Esophagus squamous epithelium (tissue), 5 donors: ENCODE measurements around the gene TMC3. TPM values are rescaled to one million over a fixed set of nuclear protein-coding genes. Genes with fewer than 3 reads are reported as not detected.

Experiments
- DNase-seq: peaks from one replicate; lab custom pipeline; 2025; lab: John Stamatoyannopoulos, UW
- H3K27ac ChIP-seq, 4 donors: fragments of 200-600 bp; sonication (generic); one replicate each; pipeline ENCODE4 v1.5.1; 2016 to 2019; ENCODE audit warnings: mild to moderate bottlenecking in 1 of 4
- H3K27me3 ChIP-seq, 4 donors: fragments of 200-600 bp; sonication (generic); 1 replicate in 3 of 4; 2 replicates in 1 of 4; pipeline versions ENCODE4 v1.5.1 to v1.6.0; 2017 to 2021; ENCODE audit warnings: antibody characterized with exemption in 1 of 4
- H3K36me3 ChIP-seq, 3 donors: fragments of 200-600 bp; sonication (generic); one replicate each; pipeline ENCODE4 v1.5.1; 2016 to 2019
- H3K4me1 ChIP-seq, 3 donors: fragments of 200-600 bp; sonication (generic); one replicate each; pipeline ENCODE4 v1.5.1; 2017 to 2019
- H3K4me3 ChIP-seq, 4 donors: fragments of 200-600 bp; sonication (generic); 1 replicate in 3 of 4; 2 replicates in 1 of 4; pipeline ENCODE4 v1.5.1; 2016 to 2019; ENCODE audit warnings: mild to moderate bottlenecking in 2 of 4, moderate library complexity in 1 of 4
- H3K9me3 ChIP-seq, 3 donors: fragments of 200-600 bp; sonication (generic); one replicate each; pipeline ENCODE4 v1.5.1; 2016 to 2019
- CTCF ChIP-seq, 6 experiments: fragments of 450-650 bp in 4 of 6; fragments of 200-600 bp in 2 of 6; sonication (generic) in 2 of 6; IDR thresholded peaks; one replicate each; pipeline ENCODE4 v1.5.1; 2016 to 2019; ENCODE audit warnings: antibody characterized with exemption in 6 of 6, mild to moderate bottlenecking in 4 of 6, moderate library complexity in 4 of 6
- POLR2A ChIP-seq, 4 donors: fragments of 450-650 bp; IDR thresholded peaks; one replicate each; pipeline ENCODE4 v1.6.1; 2017; ENCODE audit warnings: antibody characterized with exemption in 4 of 4, mild to moderate bottlenecking in 4 of 4, moderate library complexity in 3 of 4
- WGBS, 2 donors: methylation state at CpG; one replicate each; pipeline ENCODE4 v1.1.5; 2018; 5-methylcytosine and 5-hydroxymethylcytosine counted together
- intact Hi-C: fragments of 100-400 bp; cut with DNase I; formaldehyde crosslinking; loops from one replicate; pipeline ENCODE4 v1.15.0; 2022
- total RNA-seq, 4 donors: library from RNA; depleted of rRNA; stranded (reverse); fragments of >200 nt; gene quantifications; one replicate each; pipeline ENCODE4 v1.1.0, GENCODE V29; 2016
- donor health status: DM: yes; HTN: yes; CAD: no.

TMC3 gene
- total RNA-seq, 4 donors from 2014 or later = not detected

- intact Hi-C loops = no loop called here
- 23 to 47% methylated on average over 1 of the region's 1 CpG for WGBS, 2 donors
- no peak overlapping the region for H3K27ac ChIP-seq
- peaks cover 0 to 3% (median 0%) of the 10 kb centered on the region in 3 donors for H3K9me3 ChIP-seq
- peaks cover 0 to 19% (median 2%) of the 10 kb centered on the region in 4 donors for H3K27me3 ChIP-seq
- no peak for DNase-seq
- H3K36me3 ChIP-seq = no peaks in the 10 kb centered on the region
- H3K4me1 ChIP-seq = peaks cover 0 to 13% (median 10%) of the 10 kb centered on the region in 3 donors
- no peak for TF ChIP-seq CTCF (IDR thresholded peaks at IDR 0.05)
- no peak overlapping the region for H3K4me3 ChIP-seq
Measured at GRCh38 chr15:81407176-81407575, 33.2 kb upstream of the TMC3 start.

DNA sequence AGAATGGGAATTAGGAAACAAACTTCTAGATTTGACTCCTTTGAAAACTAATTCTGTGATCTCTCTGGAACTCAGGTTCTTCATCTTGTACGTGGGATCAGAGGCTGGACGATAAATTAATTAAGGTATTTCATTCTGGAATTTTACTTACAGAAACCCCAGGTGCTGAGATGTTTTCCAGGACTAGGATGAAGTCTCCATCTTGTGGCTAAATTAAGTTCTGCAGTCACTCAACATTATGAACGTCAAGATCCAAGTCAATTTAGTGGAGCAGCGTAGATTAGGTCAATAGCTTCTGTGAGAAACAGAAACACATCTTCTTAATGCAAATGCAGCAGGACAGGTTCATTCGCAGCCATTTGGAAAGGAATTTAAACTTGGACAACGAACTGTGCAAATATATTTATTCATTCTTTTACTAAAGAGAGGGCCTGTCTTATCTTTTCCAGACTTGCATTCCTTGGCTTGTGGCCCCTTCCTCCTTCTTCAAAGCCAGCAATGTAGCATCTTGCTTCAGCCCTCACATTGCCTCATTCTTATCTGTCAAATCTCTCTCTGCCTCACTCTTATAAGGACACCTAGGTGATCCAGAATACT is 26.7 kb upstream of the TMC3 start:
- WGBS, 2 donors = 10 to 21% methylated on average over 6 of the region's 6 CpGs
- DNase-seq = no peak

DNA sequence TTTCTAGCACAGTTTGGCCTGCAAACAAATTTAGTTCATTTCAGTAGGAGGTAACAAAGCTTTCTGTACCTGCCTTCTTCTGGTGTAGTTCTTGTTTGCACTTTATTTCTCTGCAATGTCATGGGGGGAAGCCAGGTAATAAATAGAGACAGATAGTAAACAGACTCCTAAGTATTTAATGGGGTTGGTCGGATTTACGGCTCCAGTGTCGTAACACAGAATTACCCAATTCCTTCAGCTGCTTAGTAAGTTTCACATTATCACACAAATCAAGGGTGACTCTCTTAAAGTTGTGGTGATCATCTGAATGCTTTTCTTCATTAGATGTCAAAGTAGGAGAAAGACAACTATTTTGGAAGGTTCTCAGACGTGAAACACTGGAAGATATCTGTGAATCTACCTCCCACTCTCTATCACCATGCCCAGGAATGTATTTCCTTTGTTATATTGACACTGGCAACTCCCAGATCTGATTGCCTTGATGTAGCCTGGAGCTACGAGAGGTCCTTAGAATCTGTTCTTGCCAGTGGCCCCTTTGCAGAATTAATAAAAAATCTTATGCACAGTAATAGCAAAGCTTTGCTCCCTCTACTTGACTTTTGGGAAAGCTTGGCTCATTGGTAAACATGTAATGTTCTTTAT is 25.0 kb upstream of the TMC3 start:
- WGBS, 2 donors = 47 to 68% methylated on average over 5 of the region's 5 CpGs
- intact Hi-C loops = no loop called here

More for the DNA sequence above, 26.7 kb upstream of the TMC3 start:
- Histone ChIP-seq H3K27me3 (no peaks in the 10 kb centered on the region), H3K9me3 (no peaks in the 10 kb centered on the region), H3K36me3 (no peaks in the 10 kb centered on the region), H3K4me1 (no peaks in the 10 kb centered on the region), H3K27ac (no peak overlapping the region), H3K4me3 (no peak overlapping the region)
- TF ChIP-seq POLR2A (IDR thresholded peaks at IDR 0.05) = no peak
- TF ChIP-seq CTCF (IDR thresholded peaks at IDR 0.05) = peak; percentile 49 to 87 (median 80)
- intact Hi-C loops = loop anchor here (5.0 kb wide), 1 partner anchor 128 kb away; no protein-coding TSS in a partner anchor

GRCh38 chr15:81398456-81398855 is 24.4 kb upstream of the TMC3 start:
- H3K27me3 ChIP-seq = no peaks in the 10 kb centered on the region
- no peak for DNase-seq
- H3K9me3 ChIP-seq = no peaks in the 10 kb centered on the region
- H3K36me3 ChIP-seq = no peaks in the 10 kb centered on the region
- 69 to 81% methylated on average over 3 of the region's 3 CpGs for WGBS, 2 donors
- no peaks in the 10 kb centered on the region for H3K4me1 ChIP-seq
- H3K4me3 ChIP-seq = no peak overlapping the region
- no peak for TF ChIP-seq POLR2A (IDR thresholded peaks at IDR 0.05)
- no peak for TF ChIP-seq CTCF (IDR thresholded peaks at IDR 0.05)
- intact Hi-C loops = no loop called here
- no peak overlapping the region for H3K27ac ChIP-seq

More for the DNA sequence above, 25.0 kb upstream of the TMC3 start:
- H3K4me1 ChIP-seq = no peaks in the 10 kb centered on the region
- no peak for DNase-seq
- TF ChIP-seq CTCF (IDR thresholded peaks at IDR 0.05) = no peak
- no peak for TF ChIP-seq POLR2A (IDR thresholded peaks at IDR 0.05)
- H3K9me3 ChIP-seq = no peaks in the 10 kb centered on the region
- no peaks in the 10 kb centered on the region for H3K27me3 ChIP-seq
- H3K4me3 ChIP-seq = no peak overlapping the region
- no peak overlapping the region for H3K27ac ChIP-seq
- H3K36me3 ChIP-seq = no peaks in the 10 kb centered on the region

DNA sequence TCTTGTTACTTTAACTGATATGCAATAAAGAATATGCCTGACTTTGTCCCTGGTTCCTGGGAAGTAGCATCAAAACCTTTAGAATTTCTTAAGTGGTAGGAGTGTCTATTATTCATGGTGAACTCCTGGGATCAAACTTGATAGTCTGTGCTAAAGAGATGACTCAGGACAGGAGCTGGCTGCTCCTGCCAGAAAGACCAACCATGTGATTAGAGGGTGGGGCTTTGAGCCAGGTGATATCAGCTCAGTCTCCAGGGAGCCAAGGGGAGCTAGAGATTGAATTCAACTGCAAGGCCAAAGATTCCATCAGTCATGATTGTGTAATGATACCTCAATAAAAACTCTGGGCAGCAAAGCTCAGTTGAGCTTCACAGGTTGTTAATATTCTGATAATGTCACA is 20.6 kb upstream of the TMC3 start:
- Histone ChIP-seq H3K4me1 (no peaks in the 10 kb centered on the region), H3K4me3 (no peak overlapping the region), H3K9me3 (no peaks in the 10 kb centered on the region), H3K27me3 (no peaks in the 10 kb centered on the region), H3K36me3 (no peaks in the 10 kb centered on the region), H3K27ac (no peak overlapping the region)
- TF ChIP-seq CTCF (IDR thresholded peaks at IDR 0.05) = no peak
- TF ChIP-seq POLR2A (IDR thresholded peaks at IDR 0.05) = no peak
- no peak for DNase-seq
- intact Hi-C loops = no loop called here
